T-helper 2 cell treated with Interferon-gamma antibody and Interleukin-4, amounts not matched to agents 5 μg/mL and 100 μg/mL, for 36 hours (primary cell): ENCODE measurements around the gene CTSO.
"Not testable (repeated sequence)": the region's sequence is repeated elsewhere in the genome, so short reads cannot be mapped to it uniquely, and the experiment has no call there.

ENCODE experiments used
- DNase-seq: peaks from one replicate; pipeline ENCODE4 v3.0.0; 2021; ENCODE audit warnings: low spot score
- H3K27ac Mint-ChIP-seq: one replicate; pipeline ENCODE4 v1.8.0; 2021; ENCODE audit warnings: mild to moderate bottlenecking, mixed read lengths
- H3K27me3 Mint-ChIP-seq: one replicate; pipeline ENCODE4 v1.8.0; 2021; ENCODE audit warnings: low read depth, mixed read lengths
- H3K36me3 Mint-ChIP-seq: one replicate; pipeline ENCODE4 v1.8.0; 2021; ENCODE audit warnings: low read depth, mixed read lengths
- H3K4me1 Mint-ChIP-seq: one replicate; pipeline ENCODE4 v1.8.0; 2021; ENCODE audit warnings: low read depth, mixed read lengths
- H3K4me3 Mint-ChIP-seq: one replicate; pipeline ENCODE4 v1.8.0; 2022; ENCODE audit warnings: mild to moderate bottlenecking, moderate library complexity, mixed read lengths
- H3K9me3 Mint-ChIP-seq: one replicate; pipeline ENCODE4 v1.8.0; 2021; ENCODE audit warnings: mixed read lengths

The CTSO gene

GRCh38 chr4:155943605-155944291, 9.9 kb downstream of the CTSO start:
- DNase-seq: no peak
- Mint-ChIP-seq H3K27me3 (no peaks in the 10 kb centered on the region), H3K36me3 (no peaks in the 10 kb centered on the region), H3K9me3 (no peaks in the 10 kb centered on the region), H3K4me3 (no peak overlapping the region), H3K4me1 (no peaks in the 10 kb centered on the region), H3K27ac (no peak overlapping the region)

- H3K27ac Mint-ChIP-seq: no peak overlapping the region
- H3K4me1 Mint-ChIP-seq: no peaks in the 10 kb centered on the region
- no peaks in the 10 kb centered on the region for H3K27me3 Mint-ChIP-seq
- no peaks in the 10 kb centered on the region for H3K36me3 Mint-ChIP-seq
- H3K4me3 Mint-ChIP-seq: no peak overlapping the region
- no peaks in the 10 kb centered on the region for H3K9me3 Mint-ChIP-seq
- no peak for DNase-seq
Observed at GRCh38 chr4:155941820-155942219, 11.8 kb downstream of the CTSO start.

- H3K4me3 Mint-ChIP-seq: no peak overlapping the region
- H3K4me1 Mint-ChIP-seq: no peaks in the 10 kb centered on the region
- no peak overlapping the region for H3K27ac Mint-ChIP-seq
- no peak for DNase-seq
- H3K9me3 Mint-ChIP-seq: no peaks in the 10 kb centered on the region
- H3K27me3 Mint-ChIP-seq: no peaks in the 10 kb centered on the region
- H3K36me3 Mint-ChIP-seq: no peaks in the 10 kb centered on the region
Observed at GRCh38 chr4:155941085-155941790, 12.4 kb downstream of the CTSO start.

GRCh38 chr4:155935389-155935986, 18.2 kb downstream of the CTSO start:
- no peak overlapping the region for H3K27ac Mint-ChIP-seq
- no peak overlapping the region for H3K4me3 Mint-ChIP-seq
- no peaks in the 10 kb centered on the region for H3K36me3 Mint-ChIP-seq
- no peaks in the 10 kb centered on the region for H3K27me3 Mint-ChIP-seq
- no peaks in the 10 kb centered on the region for H3K9me3 Mint-ChIP-seq
- no peaks in the 10 kb centered on the region for H3K4me1 Mint-ChIP-seq
- DNase-seq: no peak

GRCh38 chr4:155934634-155935033, 19.0 kb downstream of the CTSO start:
- not testable (repeated sequence) for H3K36me3 Mint-ChIP-seq, H3K4me1 Mint-ChIP-seq, H3K9me3 Mint-ChIP-seq, DNase-seq, H3K27me3 Mint-ChIP-seq, H3K4me3 Mint-ChIP-seq, H3K27ac Mint-ChIP-seq

GRCh38 chr4:155931634-155932033, 22.0 kb downstream of the CTSO start:
- Mint-ChIP-seq H3K36me3 (no peaks in the 10 kb centered on the region), H3K4me3 (no peak overlapping the region), H3K27ac (no peak overlapping the region), H3K27me3 (no peaks in the 10 kb centered on the region), H3K4me1 (no peaks in the 10 kb centered on the region), H3K9me3 (no peaks in the 10 kb centered on the region)
- no peak for DNase-seq

DNA sequence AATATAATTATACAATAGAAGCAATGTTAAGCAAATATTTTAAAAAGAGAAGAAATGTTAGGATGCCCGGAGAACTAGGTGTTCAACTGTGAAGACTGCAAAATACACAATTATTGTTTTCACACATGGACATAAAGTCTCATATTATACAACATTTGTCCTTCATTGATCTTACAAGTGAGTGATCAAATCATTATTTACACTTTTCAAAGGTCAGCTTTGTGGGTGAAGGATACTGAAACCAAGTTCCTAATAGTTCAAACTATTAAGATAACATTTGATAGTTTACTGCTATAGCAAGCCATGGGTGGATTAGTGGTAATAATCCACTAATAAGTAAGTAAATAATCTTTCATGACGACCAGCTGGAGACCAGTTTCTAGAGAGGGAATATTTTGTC, 23.3 kb downstream of the CTSO start:
- H3K9me3 Mint-ChIP-seq: no peaks in the 10 kb centered on the region
- H3K36me3 Mint-ChIP-seq: no peaks in the 10 kb centered on the region
- no peaks in the 10 kb centered on the region for H3K4me1 Mint-ChIP-seq
- no peak overlapping the region for H3K27ac Mint-ChIP-seq
- no peak for DNase-seq
- no peaks in the 10 kb centered on the region for H3K27me3 Mint-ChIP-seq
- H3K4me3 Mint-ChIP-seq: no peak overlapping the region

GRCh38 chr4:155929833-155930232, 23.8 kb downstream of the CTSO start:
- H3K4me3 Mint-ChIP-seq: no peak overlapping the region
- H3K27me3 Mint-ChIP-seq: no peaks in the 10 kb centered on the region

GRCh38 chr4:155924637-155925036, 29.0 kb downstream of the CTSO start:
- Mint-ChIP-seq H3K36me3 (no peaks in the 10 kb centered on the region), H3K9me3 (no peaks in the 10 kb centered on the region), H3K27ac (no peak overlapping the region), H3K4me1 (no peaks in the 10 kb centered on the region), H3K4me3 (no peak overlapping the region), H3K27me3 (no peaks in the 10 kb centered on the region)
- DNase-seq: no peak

More at GRCh38 chr4:155929833-155930232, 23.8 kb downstream of the CTSO start:
- no peak for DNase-seq
- no peaks in the 10 kb centered on the region for H3K9me3 Mint-ChIP-seq
- no peaks in the 10 kb centered on the region for H3K36me3 Mint-ChIP-seq
- no peak overlapping the region for H3K27ac Mint-ChIP-seq
- no peaks in the 10 kb centered on the region for H3K4me1 Mint-ChIP-seq

- H3K4me1 Mint-ChIP-seq: no peaks in the 10 kb centered on the region
- no peak for DNase-seq
- no peaks in the 10 kb centered on the region for H3K9me3 Mint-ChIP-seq
- no peak overlapping the region for H3K4me3 Mint-ChIP-seq
- H3K36me3 Mint-ChIP-seq: no peaks in the 10 kb centered on the region
- no peaks in the 10 kb centered on the region for H3K27me3 Mint-ChIP-seq
- no peak overlapping the region for H3K27ac Mint-ChIP-seq
Observed at GRCh38 chr4:155921597-155921996, 32.1 kb downstream of the CTSO start.

GRCh38 chr4:155914782-155915181, 38.9 kb downstream of the CTSO start:
- Mint-ChIP-seq H3K27ac (no peak overlapping the region), H3K9me3 (no peaks in the 10 kb centered on the region), H3K36me3 (no peaks in the 10 kb centered on the region), H3K4me1 (no peaks in the 10 kb centered on the region), H3K4me3 (no peak overlapping the region), H3K27me3 (no peaks in the 10 kb centered on the region)
- DNase-seq: no peak

DNA sequence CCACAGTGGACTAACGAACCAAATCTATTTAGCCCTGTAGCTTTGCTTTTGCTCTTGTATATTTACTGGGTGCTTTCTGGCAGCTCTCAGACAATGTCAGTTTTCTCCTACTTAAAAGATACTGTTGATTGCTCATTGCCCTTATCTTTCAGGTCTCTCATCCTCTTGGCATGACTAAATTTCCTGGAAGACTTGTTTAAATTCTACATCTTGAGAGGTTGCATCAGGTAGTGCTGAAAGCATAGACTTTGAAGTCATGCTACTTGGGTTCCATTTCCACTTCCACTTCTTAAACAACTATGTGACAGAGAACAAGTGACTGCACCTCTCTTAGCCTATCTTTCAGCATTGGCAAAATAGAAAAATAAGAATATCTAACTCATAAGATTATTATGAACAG, 41.8 kb downstream of the CTSO start:
- Mint-ChIP-seq H3K36me3 (no peaks in the 10 kb centered on the region), H3K27ac (no peak overlapping the region), H3K27me3 (no peaks in the 10 kb centered on the region), H3K4me3 (no peak overlapping the region), H3K4me1 (no peaks in the 10 kb centered on the region), H3K9me3 (no peaks in the 10 kb centered on the region)
- no peak for DNase-seq

GRCh38 chr4:155909615-155910226, 43.9 kb downstream of the CTSO start:
- DNase-seq: no peak
- no peaks in the 10 kb centered on the region for H3K27me3 Mint-ChIP-seq
- H3K9me3 Mint-ChIP-seq: no peaks in the 10 kb centered on the region
- H3K4me3 Mint-ChIP-seq: no peak overlapping the region
- no peak overlapping the region for H3K27ac Mint-ChIP-seq
- H3K36me3 Mint-ChIP-seq: no peaks in the 10 kb centered on the region
- no peaks in the 10 kb centered on the region for H3K4me1 Mint-ChIP-seq
